Lower leg skin (tissue), 3 donors: ENCODE data around the gene SNRPD3.

ENCODE experiments used
- POLR2A ChIP-seq, 2 donors: fragments of 450-650 bp; IDR thresholded peaks; one replicate each; pipeline ENCODE4 v1.6.1; 2016 to 2017; ENCODE audit warnings: antibody characterized with exemption in 2 of 2, mild to moderate bottlenecking in 1 of 2, moderate library complexity in 1 of 2
- TF ChIP-seq, protein P1 (sequence below), 3 donors: fragments of 450-650 bp; IDR thresholded peaks; one replicate each; pipeline ENCODE4 v1.5.1; 2016; ENCODE audit warnings: antibody characterized with exemption in 3 of 3, mild to moderate bottlenecking in 3 of 3, moderate library complexity in 2 of 3

DNA sequence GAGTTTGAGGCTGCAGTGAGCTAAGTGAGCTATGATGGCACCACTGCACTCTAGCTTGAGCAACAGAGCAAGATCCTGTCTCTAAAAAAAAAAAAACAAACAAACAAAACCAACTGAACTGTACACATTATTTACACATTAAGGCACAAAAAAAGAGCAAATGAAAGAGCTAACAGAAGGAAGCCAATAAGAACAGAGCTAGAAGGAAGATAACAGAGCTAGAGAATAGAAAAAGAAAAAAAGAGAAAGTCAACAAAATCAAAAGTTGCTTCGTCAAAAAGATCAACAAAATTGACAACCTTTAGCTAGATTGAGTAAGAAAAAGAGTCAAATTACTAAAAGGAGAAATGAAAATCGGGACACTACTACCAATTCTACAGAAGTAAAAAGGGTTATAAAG, 25.9 kb upstream of the SNRPD3 start:
- TF ChIP-seq, protein P1, sequence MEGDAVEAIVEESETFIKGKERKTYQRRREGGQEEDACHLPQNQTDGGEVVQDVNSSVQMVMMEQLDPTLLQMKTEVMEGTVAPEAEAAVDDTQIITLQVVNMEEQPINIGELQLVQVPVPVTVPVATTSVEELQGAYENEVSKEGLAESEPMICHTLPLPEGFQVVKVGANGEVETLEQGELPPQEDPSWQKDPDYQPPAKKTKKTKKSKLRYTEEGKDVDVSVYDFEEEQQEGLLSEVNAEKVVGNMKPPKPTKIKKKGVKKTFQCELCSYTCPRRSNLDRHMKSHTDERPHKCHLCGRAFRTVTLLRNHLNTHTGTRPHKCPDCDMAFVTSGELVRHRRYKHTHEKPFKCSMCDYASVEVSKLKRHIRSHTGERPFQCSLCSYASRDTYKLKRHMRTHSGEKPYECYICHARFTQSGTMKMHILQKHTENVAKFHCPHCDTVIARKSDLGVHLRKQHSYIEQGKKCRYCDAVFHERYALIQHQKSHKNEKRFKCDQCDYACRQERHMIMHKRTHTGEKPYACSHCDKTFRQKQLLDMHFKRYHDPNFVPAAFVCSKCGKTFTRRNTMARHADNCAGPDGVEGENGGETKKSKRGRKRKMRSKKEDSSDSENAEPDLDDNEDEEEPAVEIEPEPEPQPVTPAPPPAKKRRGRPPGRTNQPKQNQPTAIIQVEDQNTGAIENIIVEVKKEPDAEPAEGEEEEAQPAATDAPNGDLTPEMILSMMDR (IDR thresholded peaks at IDR 0.05): no peak
- no peak for TF ChIP-seq POLR2A (IDR thresholded peaks at IDR 0.05)
